Spleen (tissue), 7 donors: Measurements from ENCODE around the gene EMC10.

Experiments used
- POLR2A ChIP-seq, 3 donors: fragments of 450-650 bp; IDR thresholded peaks; one replicate each; pipeline ENCODE4 v1.5.1; 2017; ENCODE audit warnings: antibody characterized with exemption in 3 of 3, mild to moderate bottlenecking in 1 of 3
- POLR2AphosphoS5 ChIP-seq, 3 donors: sonication (generic); formaldehyde crosslinking; IDR thresholded peaks; one replicate each; pipeline ENCODE4 v1.5.1; 2017; ENCODE audit warnings: antibody characterized with exemption in 3 of 3
- TF ChIP-seq, protein P1 (sequence below), 11 experiments: fragments of 200-600 bp in 7 of 11; fragments of 450-650 bp in 4 of 11; sonication (generic) in 4 of 11; IDR thresholded peaks in 8 of 11; conservative IDR thresholded peaks in 3 of 11; 1 replicate in 7 of 11; 2 replicates in 4 of 11; pipeline versions ENCODE4 v1.4.0 to v1.8.0; 2016 to 2021; ENCODE audit warnings: antibody characterized with exemption in 11 of 11, inconsistent platforms in 4 of 11, mild to moderate bottlenecking in 1 of 11
- donor health status: DM: no; HTN: no; CAD: no; lungs with moderate emphysema.
- donor health status: DM: no; HTN: no; CAD: no.
- donor health status: DM: no; HTN: no; CAD: no.

DNA sequence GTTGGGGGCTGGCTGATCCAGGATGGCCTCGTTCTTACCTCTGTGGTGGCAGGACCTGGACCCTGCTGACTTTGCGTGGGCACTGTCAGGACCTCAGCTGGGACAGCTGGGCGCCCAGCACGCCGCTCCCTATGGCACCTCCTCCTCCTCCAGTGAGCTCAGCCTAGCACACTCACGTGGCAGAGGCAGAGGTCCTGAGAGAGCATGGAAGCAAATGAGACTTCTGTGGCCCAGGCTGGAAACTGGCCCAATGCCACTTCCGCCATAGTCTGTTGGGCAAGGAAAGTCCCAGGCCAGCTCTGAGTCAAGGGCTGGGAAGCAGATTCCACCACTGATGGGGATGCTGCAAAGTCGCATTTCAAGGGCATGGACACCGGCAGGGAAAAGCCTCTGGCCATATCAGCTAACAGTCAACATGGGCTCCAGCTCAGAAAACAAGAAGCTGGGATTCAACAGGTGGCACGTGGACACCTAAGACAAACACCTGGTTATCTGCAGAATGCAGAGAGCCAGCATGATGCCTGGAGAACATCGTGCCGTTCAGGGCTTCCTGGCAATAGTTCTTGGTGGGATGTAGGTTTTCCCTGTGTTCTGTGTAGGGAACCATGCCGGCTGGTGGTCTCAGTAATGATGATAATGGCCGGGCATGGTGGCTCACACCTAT, 26.9 kb upstream of the EMC10 start:
- no peak for TF ChIP-seq POLR2A (IDR thresholded peaks at IDR 0.05)
- TF ChIP-seq, protein P1, sequence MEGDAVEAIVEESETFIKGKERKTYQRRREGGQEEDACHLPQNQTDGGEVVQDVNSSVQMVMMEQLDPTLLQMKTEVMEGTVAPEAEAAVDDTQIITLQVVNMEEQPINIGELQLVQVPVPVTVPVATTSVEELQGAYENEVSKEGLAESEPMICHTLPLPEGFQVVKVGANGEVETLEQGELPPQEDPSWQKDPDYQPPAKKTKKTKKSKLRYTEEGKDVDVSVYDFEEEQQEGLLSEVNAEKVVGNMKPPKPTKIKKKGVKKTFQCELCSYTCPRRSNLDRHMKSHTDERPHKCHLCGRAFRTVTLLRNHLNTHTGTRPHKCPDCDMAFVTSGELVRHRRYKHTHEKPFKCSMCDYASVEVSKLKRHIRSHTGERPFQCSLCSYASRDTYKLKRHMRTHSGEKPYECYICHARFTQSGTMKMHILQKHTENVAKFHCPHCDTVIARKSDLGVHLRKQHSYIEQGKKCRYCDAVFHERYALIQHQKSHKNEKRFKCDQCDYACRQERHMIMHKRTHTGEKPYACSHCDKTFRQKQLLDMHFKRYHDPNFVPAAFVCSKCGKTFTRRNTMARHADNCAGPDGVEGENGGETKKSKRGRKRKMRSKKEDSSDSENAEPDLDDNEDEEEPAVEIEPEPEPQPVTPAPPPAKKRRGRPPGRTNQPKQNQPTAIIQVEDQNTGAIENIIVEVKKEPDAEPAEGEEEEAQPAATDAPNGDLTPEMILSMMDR (IDR thresholded peaks at IDR 0.05 in 8 of 11, conservative IDR thresholded peaks at IDR 0.05 in 3 of 11) = no peak
- TF ChIP-seq POLR2AphosphoS5 (IDR thresholded peaks at IDR 0.05) = no peak
